HUDEP-2 (cell line): ENCODE results near the gene INPP4B.
"Not testable (repeated sequence)": the region's sequence is repeated elsewhere in the genome, so short reads cannot be mapped to it uniquely, and the experiment has no call there.

Source experiments
- DNase-seq, 76 experiments: peaks; one replicate each; lab custom pipeline; 2025; ENCODE audit not compliant: unreplicated experiment in 76 of 76; lab: John Stamatoyannopoulos, UW

INPP4B gene

DNA sequence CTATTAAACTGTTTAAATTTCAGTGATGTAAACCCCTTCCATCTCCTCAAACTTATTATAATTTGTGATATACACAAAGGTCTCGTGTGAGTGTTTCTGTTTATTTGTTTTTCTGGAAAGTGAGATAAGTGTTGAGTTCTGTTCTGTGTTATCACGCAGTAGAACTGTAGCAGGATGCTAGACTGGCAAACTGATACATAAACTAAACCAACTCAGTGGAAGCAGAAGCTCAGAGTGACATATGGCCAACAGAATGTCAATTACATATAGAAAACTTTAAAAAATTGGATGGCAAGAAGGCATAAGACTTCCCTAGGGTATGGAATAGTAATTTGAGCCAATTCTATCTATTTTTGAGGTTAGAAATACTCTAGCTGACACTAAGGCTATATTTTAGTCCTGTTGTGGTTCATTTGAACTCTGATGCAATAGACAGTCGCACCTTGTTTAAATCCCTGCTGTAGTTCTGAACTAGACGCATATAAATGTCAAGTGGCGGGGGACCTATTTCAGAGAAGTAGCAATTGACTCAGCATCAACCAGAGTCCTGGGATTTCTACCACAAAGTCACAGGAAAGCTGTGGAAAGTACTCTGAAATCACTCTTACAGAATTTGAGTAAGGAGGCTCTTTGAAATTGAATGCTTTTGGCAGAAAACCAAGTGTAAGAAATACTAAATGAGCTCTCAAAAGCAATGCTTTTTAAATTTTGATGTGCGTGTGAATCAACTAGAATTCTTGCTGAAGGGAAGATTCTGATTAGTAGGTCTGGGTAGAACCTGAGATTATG lies 294.4 kb downstream of the INPP4B start:
- no peak for DNase-seq

- no peak for DNase-seq
These were observed 295.1 kb downstream of the INPP4B start for GRCh38 chr4:142550965-142551364.

DNA sequence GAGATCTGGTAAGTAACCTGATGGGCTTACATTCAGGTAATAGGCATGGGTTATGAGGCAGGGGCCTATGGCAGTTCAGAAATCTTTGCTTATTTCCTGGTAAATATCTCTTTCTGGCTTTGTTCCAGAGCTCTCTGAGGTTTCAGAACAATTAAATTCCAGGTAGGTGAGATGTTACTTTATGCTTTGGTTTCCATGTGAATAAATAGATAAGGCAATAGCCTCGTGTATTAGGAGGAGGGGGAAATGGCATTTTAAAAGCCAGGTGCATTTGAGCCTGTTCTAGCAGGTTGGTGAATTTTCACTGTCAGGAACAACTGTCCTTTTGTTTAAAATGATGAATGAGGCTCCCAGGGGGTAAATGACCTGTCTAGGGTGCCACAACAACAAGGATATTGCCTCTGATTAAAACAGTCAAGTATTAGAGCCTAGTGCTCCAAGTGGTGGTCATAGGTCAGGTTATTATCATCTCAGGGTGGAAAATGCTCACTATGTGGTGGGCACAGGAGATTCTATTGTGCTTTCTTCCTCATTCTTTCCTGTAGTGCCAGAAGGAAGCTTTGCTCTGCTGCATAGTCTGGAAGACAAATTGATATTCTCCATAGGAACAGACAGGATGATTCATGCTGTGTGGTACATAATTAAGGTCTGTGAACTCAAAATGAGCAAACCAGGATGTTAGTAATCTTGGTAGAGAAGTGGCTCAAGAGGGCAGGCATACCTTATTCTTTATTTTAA lies 296.2 kb downstream of the INPP4B start:
- DNase-seq: no peak

DNA sequence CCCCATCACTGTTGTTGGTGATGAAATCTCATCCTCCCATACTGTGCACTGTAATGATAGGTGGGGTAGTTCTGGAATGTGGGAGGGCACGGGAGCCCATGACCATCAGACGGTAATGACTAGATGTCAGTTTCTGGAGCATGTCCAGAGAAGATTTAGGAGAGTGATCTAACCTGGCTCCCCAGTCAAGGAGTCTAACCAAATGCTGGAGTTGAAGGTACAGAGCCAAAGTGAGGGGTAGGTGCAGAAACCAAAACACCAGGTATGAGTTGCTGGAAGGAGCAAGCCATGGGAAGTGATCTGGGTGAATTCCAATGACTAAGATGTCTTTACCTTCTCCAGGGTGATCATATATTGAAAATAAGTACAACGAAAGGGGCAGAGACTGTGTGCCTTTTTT lies 296.9 kb downstream of the INPP4B start:
- DNase-seq: no peak

DNA sequence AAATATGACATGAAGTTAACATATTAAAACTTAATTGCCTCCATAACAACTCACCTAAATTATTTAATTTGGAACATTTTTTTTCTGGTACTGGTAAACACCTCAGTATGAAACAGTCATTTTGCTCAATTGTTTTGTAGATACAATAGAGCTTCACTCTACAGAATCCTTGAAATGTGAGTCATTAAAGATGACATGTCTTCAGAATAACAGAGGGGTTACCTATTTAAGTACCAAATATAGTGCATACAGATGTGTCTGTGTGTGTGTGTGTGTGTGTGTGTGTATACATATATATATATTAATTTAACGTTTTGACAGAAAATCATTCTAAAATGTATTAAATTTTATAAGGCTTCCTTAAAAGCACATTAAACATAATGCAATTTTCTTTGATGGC lies 297.6 kb downstream of the INPP4B start:
- DNase-seq: no peak

DNA sequence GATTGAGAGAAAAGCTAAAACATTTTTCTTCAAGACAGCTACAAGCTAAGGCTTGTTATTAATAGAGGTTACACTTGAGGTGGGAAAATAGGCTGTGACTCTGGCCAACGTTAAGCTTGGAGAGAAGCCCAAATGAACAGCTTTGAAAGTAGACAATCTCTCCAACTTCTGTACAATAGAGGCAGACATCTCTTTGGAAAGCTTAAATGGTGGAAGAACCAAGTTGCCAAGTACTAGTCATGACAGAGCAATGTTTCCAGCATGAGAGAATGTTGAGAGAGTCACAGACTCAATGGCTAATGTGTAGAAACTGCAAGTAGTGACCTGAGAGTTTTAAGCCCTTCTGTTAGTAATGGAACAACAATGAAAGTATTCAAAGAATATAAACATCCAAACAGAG lies 298.1 kb downstream of the INPP4B start:
- no peak for DNase-seq

- DNase-seq: no peak
These were observed 301.5 kb downstream of the INPP4B start for GRCh38 chr4:142544594-142544993.

- no peak for DNase-seq
These were observed 302.1 kb downstream of the INPP4B start for GRCh38 chr4:142544039-142544438.

DNA sequence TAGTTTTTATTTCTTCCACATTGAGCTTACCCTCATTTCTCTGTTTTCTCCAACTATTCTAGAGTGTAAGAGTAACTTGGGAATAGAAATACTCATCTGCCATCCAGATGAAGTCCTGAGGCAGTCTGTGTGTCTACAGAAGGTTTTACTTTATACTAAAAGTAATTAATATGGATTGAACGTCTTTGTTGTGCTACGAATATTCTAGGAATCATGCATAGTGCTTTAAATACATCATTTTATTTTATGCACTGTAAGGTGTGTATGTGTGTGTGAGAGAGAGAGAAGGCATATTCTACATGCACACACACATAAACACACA lies 305.7 kb downstream of the INPP4B start:
- no peak for DNase-seq

GRCh38 chr4:142539796-142540482 lies 306.2 kb downstream of the INPP4B start:
- no peak for DNase-seq

DNA sequence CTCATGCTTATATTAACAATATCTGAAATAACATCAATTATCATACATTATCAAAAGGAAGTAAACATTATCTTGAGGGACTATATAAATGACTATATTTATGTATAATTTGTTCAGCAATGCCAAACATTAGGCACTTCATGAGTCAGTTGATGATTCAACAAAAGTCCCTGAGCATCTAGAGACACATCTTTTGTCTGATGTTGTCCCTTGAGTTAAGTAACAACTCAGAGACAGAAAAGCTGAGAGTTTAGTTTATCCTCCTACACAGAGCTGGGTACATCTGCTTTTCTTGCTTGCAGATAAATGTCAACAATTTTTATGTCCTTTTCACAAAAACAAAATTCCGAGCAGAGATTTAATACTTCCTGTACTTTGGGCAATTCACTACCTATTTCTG lies 311.1 kb downstream of the INPP4B start:
- DNase-seq: no peak

- DNase-seq: no peak
These were observed 314.0 kb downstream of the INPP4B start for GRCh38 chr4:142532054-142532453.

- no peak for DNase-seq
These were observed 315.4 kb downstream of the INPP4B start for GRCh38 chr4:142530728-142531127.

- no peak for DNase-seq
These were observed 317.7 kb downstream of the INPP4B start for GRCh38 chr4:142528433-142528832.

- DNase-seq: no peak
These were observed 323.0 kb downstream of the INPP4B start for GRCh38 chr4:142523111-142523510.

DNA sequence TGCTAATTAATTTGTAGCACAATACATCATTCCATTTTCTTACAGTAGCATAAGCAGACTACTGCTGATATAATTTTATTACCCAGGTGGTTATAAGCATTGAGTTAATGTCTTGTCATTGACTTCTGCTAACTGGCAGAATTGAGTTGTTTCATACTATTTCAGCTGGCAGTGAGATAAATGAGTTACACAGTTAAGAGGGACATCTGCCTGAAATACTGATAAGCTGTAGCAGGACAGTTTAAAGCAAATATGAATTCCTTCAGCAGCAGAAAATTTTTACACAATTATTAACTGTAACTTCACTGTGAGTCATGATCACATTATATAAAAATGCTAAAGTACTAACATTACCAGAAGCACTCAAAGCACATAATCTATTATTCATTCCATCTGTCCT lies 326.8 kb downstream of the INPP4B start:
- DNase-seq: no peak

- DNase-seq: no peak
These were observed 329.2 kb downstream of the INPP4B start for GRCh38 chr4:142516686-142517526.

GRCh38 chr4:142512161-142512560 lies 333.9 kb downstream of the INPP4B start:
- no peak for DNase-seq

DNA sequence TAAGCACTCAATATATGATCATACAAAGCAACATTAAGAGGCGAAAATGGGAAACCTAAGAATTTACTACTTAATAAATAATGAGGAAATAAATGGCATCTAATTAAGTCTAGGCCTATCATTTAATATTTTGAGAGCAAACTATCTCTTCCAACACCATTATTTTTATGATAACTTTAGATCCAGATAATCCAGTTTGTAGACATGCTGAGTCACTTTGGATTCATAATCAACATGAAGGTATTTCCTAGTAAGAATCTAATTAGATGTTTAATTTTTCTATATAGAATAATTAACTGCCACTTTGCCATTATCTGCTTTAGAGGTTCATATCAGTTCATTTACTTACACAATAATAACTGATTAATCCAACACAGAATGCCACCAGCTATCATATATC lies 336.2 kb downstream of the INPP4B start:
- no peak for DNase-seq

DNA sequence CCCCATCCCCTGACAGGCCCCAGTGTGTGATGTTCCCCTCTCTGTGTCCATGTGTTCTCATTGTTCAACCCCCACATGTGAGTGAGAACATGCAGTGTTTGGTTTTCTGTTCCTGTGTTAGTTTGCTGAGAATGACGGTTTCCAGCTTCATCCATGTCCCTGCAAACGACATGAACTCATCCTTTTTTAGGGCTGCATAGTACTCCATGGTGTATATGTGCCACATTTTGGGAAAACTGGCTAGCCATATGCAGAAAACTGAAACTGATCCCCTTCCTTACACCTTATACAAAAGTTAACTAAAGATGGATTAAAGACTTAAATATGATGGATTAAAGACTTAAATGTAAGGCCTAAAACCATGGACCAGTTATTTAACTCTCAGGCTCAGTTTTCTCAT lies 336.7 kb downstream of the INPP4B start:
- not testable (repeated sequence) for DNase-seq

GRCh38 chr4:142500966-142501365 lies 345.1 kb downstream of the INPP4B start:
- no peak for DNase-seq
